Suprapubic skin (tissue), 4 donors: ENCODE data around the gene TJP3. TPM values are rescaled to one million over a fixed set of nuclear protein-coding genes. Genes with fewer than 3 reads are reported as not detected.

ENCODE experiments used
- DNase-seq, 2 donors: peaks; one replicate each; pipeline ENCODE4 v3.0.0-alpha.2; 2019; ENCODE audit warnings: low spot score in 2 of 2
- H3K27ac ChIP-seq: fragments of 200-600 bp; sonication (generic); one replicate; pipeline ENCODE4 v1.5.1; 2019
- H3K27me3 ChIP-seq: fragments of 200-600 bp; sonication (generic); one replicate; pipeline ENCODE4 v1.5.1; 2019
- H3K36me3 ChIP-seq: fragments of 200-600 bp; sonication (generic); one replicate; pipeline ENCODE4 v1.5.1; 2019
- H3K4me1 ChIP-seq: fragments of 200-600 bp; sonication (generic); one replicate; pipeline ENCODE4 v1.5.1; 2019
- H3K4me3 ChIP-seq: fragments of 200-600 bp; sonication (generic); one replicate; pipeline ENCODE4 v1.5.1; 2019; ENCODE audit warnings: mild to moderate bottlenecking
- H3K9me3 ChIP-seq: fragments of 200-600 bp; sonication (generic); one replicate; pipeline ENCODE4 v1.5.1; 2019
- EP300 ChIP-seq: sonication (generic); formaldehyde crosslinking; IDR thresholded peaks from one replicate; pipeline ENCODE4 v1.6.1; 2017; ENCODE audit warnings: antibody characterized with exemption
- POLR2A ChIP-seq, 2 donors: fragments of 450-650 bp; IDR thresholded peaks; one replicate each; pipeline ENCODE4 v1.6.1; 2017; ENCODE audit warnings: antibody characterized with exemption in 2 of 2, mild to moderate bottlenecking in 2 of 2, moderate library complexity in 2 of 2
- POLR2AphosphoS5 ChIP-seq, 3 donors: sonication (generic); formaldehyde crosslinking; IDR thresholded peaks; one replicate each; pipeline ENCODE4 v1.6.1; 2017; ENCODE audit warnings: antibody characterized with exemption in 3 of 3
- WGBS: methylation state at CpG from one replicate; pipeline ENCODE4 v1.1.5; 2018; 5-methylcytosine and 5-hydroxymethylcytosine counted together
- total RNA-seq, 4 donors: library from RNA; depleted of rRNA; stranded (reverse); fragments of >200 nt; gene quantifications; one replicate each; pipeline ENCODE4 v1.1.0, GENCODE V29; 2016
- TF ChIP-seq, protein P1 (sequence below), 2 donors: fragments of 200-600 bp in 1 of 2; fragments of 450-650 bp in 1 of 2; sonication (generic) in 1 of 2; IDR thresholded peaks; one replicate each; pipeline ENCODE4 v1.5.1; 2016 to 2019; ENCODE audit warnings: antibody characterized with exemption in 2 of 2, mild to moderate bottlenecking in 1 of 2, moderate library complexity in 1 of 2

The TJP3 gene
- total RNA-seq, 4 donors from 2014 or later, result 11.4 to 28.1 (median 20.1) TPM

GRCh38 chr19:3774621-3775373 lies 66.6 kb downstream of the TJP3 start:
- H3K27ac ChIP-seq, result no peak overlapping the region
- no peak for DNase-seq
- no peak overlapping the region for H3K4me3 ChIP-seq
- WGBS, result 80% methylated on average over 3 of the region's 25 CpGs
- H3K27me3 ChIP-seq, result peaks cover 3% of the 10 kb centered on the region
- H3K36me3 ChIP-seq, result no peaks in the 10 kb centered on the region
- TF ChIP-seq EP300 (no peak), POLR2A (IDR thresholded peaks at IDR 0.05) (no peak), POLR2AphosphoS5 (IDR thresholded peaks at IDR 0.05) (no peak)
- TF ChIP-seq, protein P1, sequence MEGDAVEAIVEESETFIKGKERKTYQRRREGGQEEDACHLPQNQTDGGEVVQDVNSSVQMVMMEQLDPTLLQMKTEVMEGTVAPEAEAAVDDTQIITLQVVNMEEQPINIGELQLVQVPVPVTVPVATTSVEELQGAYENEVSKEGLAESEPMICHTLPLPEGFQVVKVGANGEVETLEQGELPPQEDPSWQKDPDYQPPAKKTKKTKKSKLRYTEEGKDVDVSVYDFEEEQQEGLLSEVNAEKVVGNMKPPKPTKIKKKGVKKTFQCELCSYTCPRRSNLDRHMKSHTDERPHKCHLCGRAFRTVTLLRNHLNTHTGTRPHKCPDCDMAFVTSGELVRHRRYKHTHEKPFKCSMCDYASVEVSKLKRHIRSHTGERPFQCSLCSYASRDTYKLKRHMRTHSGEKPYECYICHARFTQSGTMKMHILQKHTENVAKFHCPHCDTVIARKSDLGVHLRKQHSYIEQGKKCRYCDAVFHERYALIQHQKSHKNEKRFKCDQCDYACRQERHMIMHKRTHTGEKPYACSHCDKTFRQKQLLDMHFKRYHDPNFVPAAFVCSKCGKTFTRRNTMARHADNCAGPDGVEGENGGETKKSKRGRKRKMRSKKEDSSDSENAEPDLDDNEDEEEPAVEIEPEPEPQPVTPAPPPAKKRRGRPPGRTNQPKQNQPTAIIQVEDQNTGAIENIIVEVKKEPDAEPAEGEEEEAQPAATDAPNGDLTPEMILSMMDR (IDR thresholded peaks at IDR 0.05), result no peak
- H3K9me3 ChIP-seq, result no peaks in the 10 kb centered on the region
- no peaks in the 10 kb centered on the region for H3K4me1 ChIP-seq

DNA sequence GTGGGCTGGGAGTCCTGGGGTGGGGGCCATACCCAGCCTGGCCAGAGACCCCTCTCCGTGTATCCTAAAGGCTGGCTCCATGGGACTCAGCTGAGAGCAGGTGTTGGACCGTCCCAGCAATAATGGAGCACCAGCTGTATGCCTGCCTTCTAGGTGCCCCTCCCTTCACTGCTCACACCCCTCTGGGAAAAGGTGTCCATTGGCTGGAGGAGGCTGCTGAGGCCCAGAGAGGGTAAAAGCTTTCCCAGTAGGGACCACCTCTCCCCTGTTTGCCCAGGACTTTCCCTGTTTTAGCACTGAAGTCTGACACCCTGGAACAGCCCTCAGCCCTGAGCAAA lies 67.2 kb downstream of the TJP3 start:
- Histone ChIP-seq H3K4me3 (no peak overlapping the region), H3K4me1 (no peaks in the 10 kb centered on the region), H3K27me3 (peaks cover 3% of the 10 kb centered on the region), H3K9me3 (no peaks in the 10 kb centered on the region), H3K27ac (no peak overlapping the region), H3K36me3 (no peaks in the 10 kb centered on the region)
- no peak for DNase-seq
- TF ChIP-seq, protein P1 (IDR thresholded peaks at IDR 0.05), result no peak
- TF ChIP-seq POLR2A (IDR thresholded peaks at IDR 0.05) (no peak), EP300 (no peak), POLR2AphosphoS5 (IDR thresholded peaks at IDR 0.05) (no peak)
- no CpG with 5 or more reads among the region's 2 CpGs for WGBS

GRCh38 chr19:3775831-3776230 lies 67.6 kb downstream of the TJP3 start:
- no peaks in the 10 kb centered on the region for H3K4me1 ChIP-seq
- H3K27me3 ChIP-seq, result peaks cover 3% of the 10 kb centered on the region
- DNase-seq, result no peak
- H3K4me3 ChIP-seq, result no peak overlapping the region
- no peak overlapping the region for H3K27ac ChIP-seq
- H3K36me3 ChIP-seq, result no peaks in the 10 kb centered on the region
- TF ChIP-seq, protein P1 (IDR thresholded peaks at IDR 0.05), result no peak
- TF ChIP-seq POLR2A (IDR thresholded peaks at IDR 0.05), result no peak
- no CpG with 5 or more reads among the region's 5 CpGs for WGBS
- peaks cover 2% of the 10 kb centered on the region for H3K9me3 ChIP-seq

- no peak overlapping the region for H3K4me3 ChIP-seq
- peaks cover 3% of the 10 kb centered on the region for H3K27me3 ChIP-seq
- 91% methylated on average over 1 of the region's 1 CpG for WGBS
- no peaks in the 10 kb centered on the region for H3K36me3 ChIP-seq
- H3K9me3 ChIP-seq, result peaks cover 9% of the 10 kb centered on the region
- no peak for DNase-seq
- TF ChIP-seq POLR2AphosphoS5 (IDR thresholded peaks at IDR 0.05) (no peak), EP300 (no peak), POLR2A (IDR thresholded peaks at IDR 0.05) (no peak)
- TF ChIP-seq, protein P1 (IDR thresholded peaks at IDR 0.05), result no peak
- no peaks in the 10 kb centered on the region for H3K4me1 ChIP-seq
- H3K27ac ChIP-seq, result no peak overlapping the region
These were observed 68.4 kb downstream of the TJP3 start for GRCh38 chr19:3776479-3777040.

DNA sequence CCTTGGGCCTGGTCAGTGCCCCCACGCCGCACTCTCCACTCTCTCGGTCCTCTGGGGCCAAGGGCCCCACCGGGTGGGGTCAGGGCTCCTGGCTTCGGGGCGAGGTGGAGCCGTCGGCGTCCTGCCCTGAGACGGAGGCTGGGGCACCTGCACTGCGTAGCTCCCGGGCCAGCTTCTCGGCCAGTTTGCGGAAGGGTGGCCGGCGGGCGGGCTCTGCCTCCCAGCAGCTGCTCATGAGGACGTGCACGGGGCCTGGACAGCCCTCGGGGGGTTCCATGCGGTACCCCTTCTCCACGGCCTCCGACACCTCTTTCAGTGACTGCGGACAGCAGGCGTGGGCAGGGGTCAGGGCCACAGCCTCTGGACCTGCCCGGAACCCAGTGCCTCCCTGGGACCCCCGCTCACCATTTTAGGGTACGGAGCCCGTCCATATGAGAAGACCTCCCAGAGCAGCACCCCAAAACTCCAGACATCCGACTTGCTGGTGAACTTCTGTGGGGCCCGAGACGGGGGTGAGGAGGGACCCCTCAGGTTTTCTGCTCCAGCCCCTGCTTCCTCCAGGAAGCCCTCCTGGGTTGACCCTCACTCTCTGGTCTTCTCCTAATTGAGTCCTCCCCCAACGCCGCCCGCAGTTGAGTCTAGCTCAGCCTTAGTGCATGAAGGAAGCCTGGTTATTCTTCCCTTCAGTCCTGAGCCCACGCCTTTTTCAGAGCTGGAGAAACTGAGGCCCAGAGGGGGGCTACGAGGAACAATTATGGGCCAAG lies 70.1 kb downstream of the TJP3 start:
- TF ChIP-seq POLR2AphosphoS5 (IDR thresholded peaks at IDR 0.05) (no peak), EP300 (no peak), POLR2A (IDR thresholded peaks at IDR 0.05) (no peak)
- TF ChIP-seq, protein P1 (IDR thresholded peaks at IDR 0.05), result no peak
- Histone ChIP-seq H3K27me3 (peaks cover 13% of the 10 kb centered on the region), H3K27ac (no peak overlapping the region), H3K4me1 (no peaks in the 10 kb centered on the region), H3K4me3 (no peak overlapping the region), H3K36me3 (no peaks in the 10 kb centered on the region), H3K9me3 (peaks cover 22% of the 10 kb centered on the region)
- 87% methylated on average over 12 of the region's 37 CpGs for WGBS
- no peak for DNase-seq
